Activated CD4-positive, CD25-positive, alpha-beta regulatory T cell treated with anti-CD3 and anti-CD28 coated beads, Interleukin-2, amount 50 U/mL, for 16 hours (primary cell): ENCODE measurements around the gene ZNF423.

ENCODE experiments used
- DNase-seq: peaks from one replicate; pipeline ENCODE4 v3.0.0-alpha.2; 2020; ENCODE audit warnings: low read depth, low spot score

ZNF423 gene

DNA sequence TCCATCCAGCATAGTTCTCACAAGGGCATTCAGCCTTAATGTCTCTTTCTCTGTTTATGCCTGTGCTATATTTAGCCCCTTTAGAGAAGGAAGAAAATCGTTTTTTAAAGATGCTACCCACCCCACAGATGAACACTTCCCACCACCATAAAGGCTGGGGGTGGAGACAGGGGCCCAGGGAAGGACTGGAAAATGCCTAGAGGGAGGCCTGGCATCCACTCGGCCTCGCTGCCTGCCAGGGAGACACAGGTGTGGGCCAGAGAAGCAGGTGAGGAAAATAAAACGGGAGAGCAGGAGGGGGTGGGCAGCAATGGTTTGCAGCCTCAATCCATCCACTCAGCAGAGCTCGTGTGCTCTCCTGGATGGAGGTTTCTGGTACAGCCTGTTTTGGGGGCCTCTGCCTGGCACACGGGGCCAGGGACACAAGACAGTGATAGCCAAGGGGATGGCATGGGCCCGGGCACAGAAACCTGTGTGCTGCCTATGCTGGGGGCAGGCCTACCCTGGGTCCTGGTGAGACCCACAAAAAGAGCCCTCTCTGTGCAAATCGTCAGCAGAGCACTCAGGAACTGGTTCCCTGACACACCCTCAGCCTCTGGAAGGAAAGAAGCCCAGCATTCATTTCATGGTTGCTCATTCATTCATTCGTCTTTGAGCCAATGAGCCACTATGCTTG, 360.9 kb downstream of the ZNF423 start:
- no peak for DNase-seq

DNA sequence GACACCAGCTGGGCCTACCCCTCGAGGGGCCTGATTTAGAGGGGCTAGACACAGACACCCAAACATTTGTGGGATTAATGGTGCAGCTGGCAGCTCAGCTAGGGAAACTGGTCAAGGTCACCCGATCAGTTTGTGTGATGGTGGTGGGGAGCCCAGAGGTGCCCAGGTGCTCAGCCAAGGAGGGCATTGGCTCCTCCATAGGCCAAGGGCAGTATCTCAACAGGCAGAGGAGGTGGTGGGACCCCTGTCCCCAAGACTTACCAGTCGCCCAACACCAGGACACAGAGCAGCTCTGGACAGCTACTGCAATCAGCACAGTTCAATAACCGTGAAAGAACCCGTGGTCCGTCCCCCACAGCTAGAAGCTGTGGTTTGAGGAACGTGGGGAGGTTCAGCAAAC, 361.4 kb downstream of the ZNF423 start:
- no peak for DNase-seq

DNA sequence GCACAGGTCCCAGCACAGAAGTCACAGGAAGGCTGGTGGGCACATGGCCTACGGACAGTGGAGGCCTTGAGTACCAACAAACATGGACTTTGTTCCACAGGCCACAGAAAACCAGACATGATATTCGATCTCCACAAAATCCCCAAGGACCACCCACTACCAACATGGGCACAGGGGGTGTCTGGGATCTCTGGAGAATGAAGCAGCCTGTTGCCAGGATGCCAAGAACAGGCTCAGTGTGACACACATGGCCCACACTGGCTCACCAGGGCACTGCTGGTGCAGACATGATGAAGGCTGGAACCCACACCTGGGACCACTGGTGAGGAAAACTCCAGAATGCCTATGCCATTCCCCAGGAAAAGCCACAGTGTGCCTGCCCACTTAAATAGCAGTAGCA, 362.1 kb downstream of the ZNF423 start:
- DNase-seq = no peak

DNA sequence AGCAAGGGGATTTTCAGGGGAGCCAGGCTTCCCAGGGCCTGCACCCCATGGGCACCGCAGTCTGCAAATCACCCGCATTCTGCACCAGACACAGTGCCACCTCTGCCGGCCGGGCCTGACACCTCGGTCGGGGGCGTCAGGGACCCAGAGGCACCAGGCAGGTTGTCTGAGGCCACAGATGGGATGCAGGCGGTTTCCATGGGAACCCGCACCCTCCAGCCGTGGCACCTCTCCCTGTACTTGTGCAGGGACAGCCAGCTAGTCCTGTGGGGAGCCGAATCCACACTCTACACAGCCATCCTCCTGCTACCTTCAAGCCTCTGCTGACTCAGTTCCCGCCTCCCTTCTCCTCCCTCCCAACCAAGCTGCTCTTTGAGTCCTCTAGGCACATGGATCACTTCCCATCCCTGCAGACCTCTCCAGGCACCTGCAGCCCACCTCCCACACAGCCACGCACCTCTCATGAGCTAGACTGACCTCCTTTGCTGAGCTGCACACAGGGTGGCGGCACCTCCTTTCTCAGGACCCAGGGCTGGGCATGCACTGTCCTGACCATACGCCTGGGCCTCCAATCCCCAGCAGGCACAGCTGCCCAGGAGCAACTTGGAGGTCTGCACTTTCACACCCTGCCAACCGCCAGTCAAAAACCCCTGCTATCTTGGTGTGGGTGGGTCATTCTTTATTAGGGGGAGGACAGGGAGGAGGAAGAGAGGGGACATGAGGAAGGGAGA, 362.9 kb downstream of the ZNF423 start:
- no peak for DNase-seq

DNA sequence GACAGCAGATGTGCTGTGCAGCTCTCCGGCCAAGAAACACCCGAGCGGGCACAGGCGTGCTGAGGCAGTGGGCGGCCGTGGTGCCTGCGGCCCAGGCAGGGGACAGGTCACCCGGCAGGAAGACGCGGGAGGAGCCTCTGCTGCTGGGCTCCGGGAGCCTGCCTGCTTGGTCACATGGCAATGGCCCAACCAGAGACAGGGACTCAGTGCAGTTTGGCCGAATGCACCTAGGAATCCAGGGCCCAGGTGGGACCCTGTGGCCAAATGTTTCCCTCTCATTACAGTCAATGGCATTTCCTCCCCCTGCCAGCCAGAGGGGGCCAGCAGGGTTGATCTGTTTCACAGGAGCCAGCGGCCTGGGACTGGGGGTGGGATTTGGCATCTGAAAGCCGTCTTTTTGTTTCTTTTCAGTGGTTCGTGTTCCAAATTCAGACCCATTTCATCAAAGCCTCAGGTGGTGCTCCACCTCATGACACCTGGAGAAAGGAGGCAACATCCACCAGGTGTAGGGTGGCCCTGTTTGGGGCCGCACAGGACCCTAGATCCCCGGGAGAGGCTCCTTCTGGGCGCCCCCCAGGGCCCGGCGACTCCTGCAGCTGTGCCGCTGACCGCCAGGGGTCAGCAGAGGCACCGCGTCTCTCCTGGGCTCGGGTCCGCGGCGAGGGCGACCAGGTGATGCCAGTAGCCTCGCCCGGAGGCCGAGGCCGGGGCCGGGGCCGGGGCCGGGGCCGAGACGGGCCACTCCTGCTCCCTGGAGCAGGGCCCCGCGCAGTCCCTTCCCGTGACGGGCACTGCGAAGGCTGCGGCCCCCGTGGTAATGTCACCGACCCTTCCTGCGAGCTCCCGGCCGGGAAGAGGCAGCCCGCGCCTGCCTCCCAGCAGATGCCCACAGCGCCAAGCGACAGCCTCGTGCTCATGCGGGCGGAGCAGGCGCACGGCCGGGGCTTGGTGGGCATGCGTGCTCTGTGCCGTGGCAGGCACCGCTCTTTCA, 363.8 kb downstream of the ZNF423 start:
- no peak for DNase-seq

DNA sequence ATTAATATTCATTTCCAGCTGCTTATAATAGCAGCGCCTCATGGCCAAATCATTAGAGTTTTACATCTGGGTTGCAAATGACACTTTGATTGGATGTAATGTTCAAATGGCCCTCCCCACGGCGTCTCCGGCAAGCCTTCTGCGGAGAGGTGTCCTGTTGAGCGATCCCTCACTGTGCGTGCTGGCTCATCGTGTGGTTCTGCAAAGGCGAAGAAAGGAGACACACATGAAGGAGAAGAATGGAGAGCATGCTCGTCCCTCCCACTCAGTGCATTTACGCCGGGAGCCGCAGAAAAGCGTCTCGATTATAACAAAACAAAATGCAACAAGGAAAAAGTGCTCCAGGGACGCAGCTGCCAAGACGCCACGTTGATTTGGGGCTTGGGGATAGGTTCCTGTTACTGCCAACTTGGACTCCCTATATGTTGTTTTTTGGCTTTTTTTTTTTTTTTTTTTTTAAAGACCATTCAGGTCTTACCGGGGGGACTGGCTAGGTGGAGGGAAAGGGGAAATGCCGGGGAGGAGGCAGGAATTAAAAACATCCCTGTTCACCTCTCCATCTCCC, 364.7 kb downstream of the ZNF423 start:
- DNase-seq = no peak

DNA sequence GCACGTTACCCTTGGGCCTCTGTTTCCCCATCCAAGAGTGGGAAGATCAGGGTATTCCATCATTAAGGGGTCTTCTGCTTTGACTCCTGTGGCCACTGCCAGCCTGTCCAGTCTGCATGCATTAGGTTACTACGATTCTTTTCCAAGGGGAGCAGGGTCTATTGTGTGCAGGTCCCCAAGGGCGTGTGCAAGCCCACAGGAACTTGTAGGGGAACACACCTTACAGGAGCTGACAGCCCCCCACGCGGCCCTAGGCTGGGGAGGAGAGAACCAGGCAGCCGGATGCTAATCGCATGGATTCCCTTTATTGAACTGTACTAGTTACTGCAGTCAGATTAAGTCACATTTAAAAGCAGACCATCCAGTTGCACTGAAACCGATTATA, 365.6 kb downstream of the ZNF423 start:
- no peak for DNase-seq

DNA sequence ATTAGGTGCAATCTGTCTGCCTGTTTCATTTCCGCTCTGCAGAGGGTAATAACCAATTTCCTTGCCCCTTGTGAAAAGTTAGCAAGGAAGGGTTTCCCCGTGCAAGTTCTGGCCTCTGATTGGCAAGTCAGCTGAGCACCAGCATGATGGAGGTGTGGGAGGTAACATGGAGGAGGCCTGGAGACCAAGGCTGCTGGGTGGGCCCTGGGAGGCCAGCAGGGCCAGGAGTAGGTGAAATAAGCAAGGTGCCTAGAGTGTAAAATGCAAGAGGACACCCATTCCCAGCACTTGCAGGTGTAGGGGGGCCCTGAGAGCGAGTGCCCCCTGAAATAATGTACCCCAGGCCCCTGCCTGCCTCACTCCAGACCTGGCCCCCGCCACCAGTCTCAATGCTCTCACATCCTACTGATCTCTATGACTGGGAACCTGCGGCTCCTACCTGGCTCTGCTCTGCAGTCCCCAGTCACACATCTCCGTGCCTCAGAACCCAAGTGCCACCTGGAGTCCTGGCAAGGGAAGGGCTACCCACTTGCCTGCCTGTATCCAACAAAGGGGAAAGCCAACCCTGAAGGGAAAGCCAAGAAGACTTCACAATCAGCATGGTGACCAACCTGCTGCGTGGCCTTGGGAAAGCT, 366.1 kb downstream of the ZNF423 start:
- no peak for DNase-seq

DNA sequence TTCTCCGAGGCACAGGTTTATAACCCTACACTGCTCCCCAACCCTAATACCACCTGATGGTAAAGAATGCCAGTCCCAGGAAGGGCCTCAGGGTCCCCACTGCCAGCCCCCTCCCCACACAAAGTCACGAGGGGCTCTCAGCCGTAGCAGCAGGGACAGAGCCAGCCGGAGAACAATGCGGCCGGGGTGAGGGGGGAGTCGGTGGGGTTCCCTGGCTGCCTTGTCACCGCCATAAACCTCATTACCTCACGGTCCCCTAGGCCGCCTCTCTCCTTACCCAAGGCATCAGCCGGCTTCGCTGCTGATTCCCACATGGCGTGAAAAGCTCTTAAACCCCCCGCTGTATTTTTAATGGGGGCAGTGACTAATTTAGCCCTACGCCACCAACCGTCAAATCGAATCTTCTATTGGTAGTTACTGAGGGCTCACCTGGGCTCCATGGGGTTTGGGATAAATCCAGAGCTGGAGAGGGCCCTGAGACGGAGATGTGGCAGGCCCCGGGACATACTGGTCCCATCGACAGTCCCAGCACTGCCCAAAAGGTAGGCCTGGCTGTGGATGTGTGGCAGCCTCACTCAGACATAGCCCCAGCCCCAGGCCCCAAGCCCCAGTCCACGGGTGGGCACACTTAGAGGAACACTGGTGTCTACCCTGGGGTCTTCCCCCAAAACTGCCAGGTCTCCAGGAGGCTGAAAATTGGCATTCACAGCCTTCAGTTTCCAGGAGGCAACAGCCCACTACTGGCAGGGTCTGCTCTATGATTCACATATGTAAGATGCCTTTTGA, 367.0 kb downstream of the ZNF423 start:
- DNase-seq = no peak

DNA sequence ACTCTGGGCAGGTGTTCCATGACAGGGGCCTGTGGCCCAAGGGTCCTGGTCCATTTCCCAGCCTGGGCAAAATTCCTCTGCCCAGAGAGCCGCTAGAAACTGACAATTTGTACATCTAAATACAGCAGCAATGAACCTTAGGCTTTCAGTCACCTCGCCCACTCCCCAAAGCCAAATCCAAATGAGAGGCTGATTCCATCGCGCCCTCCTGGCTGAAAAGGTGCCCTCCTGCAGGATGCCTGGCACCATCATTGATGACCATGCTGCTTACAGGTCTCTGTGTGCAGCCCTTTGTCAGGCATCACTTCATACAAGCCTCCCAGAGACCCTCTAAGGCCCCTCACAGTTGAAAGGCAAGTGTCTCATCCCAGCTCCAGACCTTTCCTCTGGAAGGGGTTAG, 367.6 kb downstream of the ZNF423 start:
- DNase-seq = no peak

DNA sequence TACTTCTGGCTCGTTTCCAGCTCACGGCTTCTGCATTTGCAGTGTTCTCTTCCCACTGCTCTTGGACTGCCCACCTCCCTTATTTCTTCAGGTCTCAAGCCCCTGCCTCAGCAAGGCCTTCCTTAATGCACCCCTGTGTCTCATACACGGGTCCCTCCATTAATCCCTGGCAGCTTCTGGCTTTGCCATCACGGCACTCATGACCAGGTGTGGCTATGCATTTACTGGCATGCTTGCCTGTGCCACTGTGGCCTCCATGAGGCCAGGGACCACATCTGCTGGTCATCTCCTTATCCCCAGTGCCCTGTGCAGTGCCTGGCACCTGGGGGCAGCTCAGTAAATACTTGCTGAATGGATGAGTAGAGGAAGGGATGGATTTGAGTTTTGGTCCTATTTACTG, 368.2 kb downstream of the ZNF423 start:
- DNase-seq = no peak

DNA sequence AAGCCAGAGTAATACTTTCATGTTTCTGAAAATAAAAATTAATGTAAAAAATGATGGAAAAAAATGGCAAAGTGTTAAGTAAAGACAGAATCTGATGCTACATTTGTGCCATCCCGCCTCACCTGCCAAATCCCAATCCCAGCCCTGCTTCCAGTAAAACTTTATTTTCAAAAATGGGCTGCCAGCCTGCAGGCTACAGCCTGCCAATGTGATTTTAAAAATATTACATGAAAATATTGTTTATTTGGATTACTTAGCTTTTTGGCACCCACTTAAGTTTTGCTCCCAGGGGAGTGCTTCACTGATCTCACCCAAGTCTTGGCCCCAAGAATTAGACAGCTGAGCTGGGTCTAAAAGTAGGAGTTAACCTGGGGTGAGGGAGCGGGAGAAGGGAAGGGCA, 369.5 kb downstream of the ZNF423 start:
- no peak for DNase-seq

DNA sequence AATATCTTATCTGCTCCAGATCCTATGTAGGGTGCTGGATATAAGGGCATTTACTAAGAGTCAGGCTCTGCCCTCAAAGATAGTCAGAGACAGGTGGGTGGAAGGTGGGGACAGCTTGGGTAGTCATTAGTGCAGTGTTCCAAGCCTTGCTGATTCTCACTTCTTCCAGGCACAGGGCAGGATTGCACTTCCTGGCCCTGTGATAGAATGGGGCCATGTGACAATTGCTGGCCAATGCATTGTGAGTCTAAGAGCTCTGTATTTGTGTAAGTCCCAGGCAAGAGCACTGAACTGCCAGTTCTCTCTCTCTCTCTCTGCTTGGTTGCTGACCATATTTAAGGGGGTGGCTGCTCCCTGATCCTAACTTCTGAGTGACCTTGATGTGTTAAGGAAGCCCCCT, 370.2 kb downstream of the ZNF423 start:
- no peak for DNase-seq

DNA sequence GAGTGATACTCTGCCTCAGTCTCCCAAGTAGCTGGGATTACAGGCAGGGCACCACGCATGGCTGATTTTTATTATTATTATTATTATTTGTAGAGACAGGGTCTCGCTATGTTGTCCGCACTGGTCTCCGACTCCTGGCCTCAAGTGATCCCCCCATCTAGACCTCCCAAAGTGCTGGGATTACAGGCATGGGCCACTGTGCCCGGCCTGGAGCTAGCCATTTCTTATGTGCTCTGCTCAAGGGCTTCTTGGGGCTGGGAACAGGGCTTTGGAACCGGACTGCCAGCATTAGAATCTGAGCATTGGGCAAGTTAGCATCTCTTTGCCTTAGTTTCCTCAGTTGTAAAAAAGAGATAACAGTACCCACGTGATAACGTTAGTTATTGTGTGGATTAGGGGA, 371.0 kb downstream of the ZNF423 start:
- DNase-seq = no peak

DNA sequence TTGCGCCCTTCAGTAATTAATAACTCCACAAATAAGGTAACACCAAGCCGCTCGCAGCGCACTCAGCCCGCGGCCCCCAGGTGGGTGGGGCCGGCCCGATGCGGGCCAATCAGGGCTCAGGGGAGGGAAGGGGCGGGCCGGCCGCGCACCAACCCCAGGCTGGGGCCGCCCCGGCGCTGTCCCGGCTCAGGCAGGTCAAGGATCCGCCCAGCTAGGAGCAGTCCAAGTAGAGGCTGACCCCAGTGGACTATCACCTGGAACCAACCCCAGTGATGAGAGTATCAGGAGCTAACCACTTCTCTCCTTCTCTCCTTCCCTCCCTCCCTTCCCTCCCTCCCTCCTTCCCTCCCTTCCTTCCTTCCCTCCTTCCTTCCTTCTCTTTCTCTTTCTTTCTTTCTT, 371.5 kb downstream of the ZNF423 start:
- no peak for DNase-seq

DNA sequence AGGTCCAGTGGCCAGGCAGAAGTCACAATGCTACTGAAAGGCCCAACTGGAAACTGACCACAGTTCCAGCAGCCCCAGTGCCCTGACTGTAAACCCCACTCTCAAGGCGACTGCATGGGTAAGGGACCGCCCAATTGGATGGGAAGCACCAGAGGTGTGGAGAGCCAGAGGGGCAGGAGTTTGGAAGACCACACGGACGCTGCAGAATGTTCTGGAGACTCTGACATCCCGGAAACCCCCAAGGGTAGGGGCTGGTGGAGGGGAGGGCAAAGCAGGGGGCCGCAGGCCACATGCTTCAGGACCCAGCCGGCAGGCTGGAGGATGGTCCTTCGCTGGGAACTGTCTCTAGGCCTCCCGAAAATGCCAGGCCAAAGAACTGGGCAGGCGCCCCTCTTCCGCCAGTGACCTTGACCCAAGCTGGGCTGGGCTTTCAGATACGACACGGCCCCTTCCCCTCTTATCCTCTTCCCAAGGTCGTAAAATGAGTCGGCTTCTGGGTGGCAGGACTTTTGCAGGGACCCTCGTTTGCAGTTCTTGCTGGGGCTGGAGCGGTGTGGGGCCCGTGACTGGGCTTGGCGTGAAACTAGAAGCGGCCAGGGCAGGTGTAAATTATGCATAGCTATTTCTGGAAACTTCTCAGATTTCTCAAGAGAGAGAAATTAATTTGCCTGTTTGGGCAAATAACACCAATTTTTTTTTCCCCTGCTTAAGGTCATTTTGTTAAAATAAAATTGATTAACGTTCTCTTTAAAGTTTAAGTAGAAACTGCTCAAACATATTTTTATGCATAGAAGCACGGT, 372.1 kb downstream of the ZNF423 start:
- DNase-seq = no peak

DNA sequence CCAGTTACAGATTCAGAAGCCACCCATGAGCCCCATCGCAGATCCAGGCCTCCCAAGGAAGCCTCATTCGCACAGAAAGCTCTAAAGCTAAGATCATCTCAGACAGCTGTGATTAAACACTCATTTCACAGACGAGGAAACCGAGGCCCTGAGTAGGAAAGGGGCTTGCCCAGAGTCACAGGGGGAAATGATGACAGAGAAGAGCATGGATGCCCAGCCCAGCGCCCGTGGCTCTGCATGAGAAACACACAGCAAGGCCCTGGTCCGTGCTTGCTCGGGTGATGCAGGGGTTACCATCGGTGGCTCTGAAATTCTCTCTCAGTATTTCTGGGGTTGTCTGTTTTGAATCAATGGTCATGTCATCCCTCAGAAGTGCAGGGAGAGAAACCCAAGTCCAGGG, 372.7 kb downstream of the ZNF423 start:
- DNase-seq = no peak

DNA sequence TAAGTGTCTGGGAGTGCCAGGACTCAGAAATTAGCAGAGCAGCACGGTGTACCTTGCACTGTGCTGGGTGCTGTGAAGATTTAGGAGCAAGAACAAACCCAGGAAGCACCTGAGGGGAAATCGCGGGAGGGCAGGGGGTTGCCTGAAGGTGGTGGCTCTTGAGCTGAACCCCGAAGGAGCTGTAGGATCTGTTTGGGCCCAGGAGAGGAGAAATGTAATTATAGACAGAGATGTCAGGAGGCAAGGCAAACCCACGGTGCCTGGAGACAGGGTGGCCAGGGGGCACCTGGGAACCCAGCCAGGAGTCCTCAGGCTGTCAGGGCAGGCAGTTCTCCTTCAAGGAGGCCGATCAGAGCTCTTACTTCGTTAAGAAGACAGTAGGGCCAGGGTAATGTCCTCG, 373.2 kb downstream of the ZNF423 start:
- DNase-seq = no peak

DNA sequence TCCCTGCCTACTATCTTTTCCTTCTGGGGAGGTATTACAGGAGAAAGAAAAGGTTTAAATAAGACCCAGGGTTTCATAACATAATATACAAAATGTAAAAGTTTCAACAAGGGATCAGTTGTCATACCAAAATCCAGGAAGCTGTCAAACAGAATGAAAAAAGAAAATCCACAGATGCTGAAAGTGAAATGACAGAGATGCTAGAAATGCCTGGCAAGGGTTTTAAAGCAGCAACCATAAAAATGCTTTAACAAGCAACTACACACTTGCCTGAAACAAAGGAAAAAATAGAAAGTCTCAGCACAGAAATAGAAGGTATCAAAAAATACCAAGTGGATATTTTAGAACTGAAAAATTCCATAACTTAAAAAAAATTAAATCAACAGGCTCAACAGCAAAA, 377.3 kb downstream of the ZNF423 start:
- DNase-seq = no peak

DNA sequence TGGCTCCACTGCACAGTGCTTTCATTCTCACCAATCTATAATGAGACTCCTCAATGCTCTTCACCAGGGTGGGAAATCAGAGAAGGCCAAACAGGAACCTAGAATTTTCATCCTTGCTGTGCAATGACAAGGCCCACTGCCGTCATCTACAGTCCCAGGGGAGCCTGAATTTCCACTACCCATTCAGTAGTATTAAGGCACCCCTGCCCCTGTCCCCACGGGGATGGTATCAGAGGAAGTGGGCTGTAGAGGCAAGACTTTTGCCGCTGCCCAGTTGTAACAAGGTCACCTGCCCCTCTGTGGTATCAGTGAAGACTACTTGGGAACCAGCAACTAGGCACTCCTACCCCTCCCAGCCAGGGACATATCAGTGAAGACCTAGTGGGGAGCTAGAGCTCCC, 377.8 kb downstream of the ZNF423 start:
- no peak for DNase-seq
